Measurements from ENCODE around the gene MRPS27. TPM values are rescaled to one million over a fixed set of nuclear protein-coding genes. Genes with fewer than 3 reads are reported as not detected.
A peak's percentile ranks its signal among the peaks of the same experiment; 100 is the strongest.

Gene MRPS27
- total RNA-seq, result 28.2 TPM

- H3K27ac ChIP-seq, result peak within 1 kb of the TSS; percentile 72 to 76
- H3K27me3 ChIP-seq, result no peaks in the 10 kb centered on the region
- H3K4me3 ChIP-seq, result peak within 1 kb of the TSS; percentile 84 to 86
- peaks cover 13 to 21% of the 10 kb centered on the region in 2 donors for H3K36me3 ChIP-seq
- DNase-seq (ENCODE audit: low spot score in 2 of 2), result peak; percentile 87 to 97
- H3K4me1 ChIP-seq, result peaks cover 0 to 15% of the 10 kb centered on the region in 2 donors
- TF ChIP-seq CTCF (IDR thresholded peaks at IDR 0.05), result peak in 2 of 3 experiments; percentile 11 to 19
- H3K9me3 ChIP-seq, result no peaks in the 10 kb centered on the region
- intact Hi-C loops (cut with DNase I), result no loop called here
Measured at GRCh38 chr5:72319976-72320752, at the start of gene MRPS27, which contains the start of gene PTCD2. Gene MRPS27 (minus strand): TSS chr5:72320240. CDS start chr5:72320221, 19 bp downstream. Gene PTCD2 (plus strand): TSS chr5:72320373. CDS start chr5:72320383, 10 bp downstream.

- DNase-seq (ENCODE audit: low spot score in 2 of 2), result no peak
- Histone ChIP-seq H3K36me3 (no peaks in the 10 kb centered on the region), H3K4me1 (peaks cover 0 to 23% of the 10 kb centered on the region in 2 donors), H3K9me3 (no peaks in the 10 kb centered on the region), H3K27me3 (no peaks in the 10 kb centered on the region), H3K27ac (no peak overlapping the region), H3K4me3 (no peak overlapping the region)
- intact Hi-C loops (cut with DNase I), result loop anchor here (2.0 to 10.0 kb wide), 4 partner anchors 33 to 475 kb away; partner anchors contain the start of gene TNPO1
- no peak for TF ChIP-seq CTCF (IDR thresholded peaks at IDR 0.05)
Measured at GRCh38 chr5:72369711-72370110, 49.7 kb upstream of the MRPS27 start.

- no peak for DNase-seq (ENCODE audit: low spot score in 2 of 2)
- Histone ChIP-seq H3K9me3 (no peaks in the 10 kb centered on the region), H3K4me1 (peaks cover 0 to 23% of the 10 kb centered on the region in 2 donors), H3K36me3 (no peaks in the 10 kb centered on the region), H3K27me3 (no peaks in the 10 kb centered on the region), H3K4me3 (no peak overlapping the region), H3K27ac (peak overlapping the region in 1 of 2 donors; percentile 66)
- intact Hi-C loops (cut with DNase I), result loop anchor here (2.0 to 10.0 kb wide), 4 partner anchors 33 to 476 kb away; partner anchors contain the start of gene TNPO1
- TF ChIP-seq CTCF (IDR thresholded peaks at IDR 0.05), result no peak
Measured at GRCh38 chr5:72369301-72369700, 49.3 kb upstream of the MRPS27 start.

- Histone ChIP-seq H3K9me3 (no peaks in the 10 kb centered on the region), H3K36me3 (no peaks in the 10 kb centered on the region), H3K4me1 (peaks cover 0 to 23% of the 10 kb centered on the region in 2 donors), H3K27me3 (no peaks in the 10 kb centered on the region), H3K4me3 (no peak overlapping the region), H3K27ac (peak overlapping the region; percentile 3 to 66)
- no peak for DNase-seq (ENCODE audit: low spot score in 2 of 2)
- TF ChIP-seq CTCF (IDR thresholded peaks at IDR 0.05), result no peak
- intact Hi-C loops (cut with DNase I), result loop anchor here (2.0 to 10.0 kb wide), 4 partner anchors 34 to 477 kb away; partner anchors contain the start of gene TNPO1
Measured at GRCh38 chr5:72368271-72368670, 48.2 kb upstream of the MRPS27 start.

- intact Hi-C loops (cut with DNase I), result loop anchor here (1.0 to 10.0 kb wide), 4 partner anchors 36 to 478 kb away; partner anchors contain the start of gene TNPO1
- peak in 1 of 2 donors; percentile 90 for DNase-seq (ENCODE audit: low spot score in 2 of 2)
- peak overlapping the region in 1 of 2 donors; percentile 10 for H3K27ac ChIP-seq
Measured at GRCh38 chr5:72366324-72366976, 46.4 kb upstream of the MRPS27 start.

More at GRCh38 chr5:72366324-72366976, 46.4 kb upstream of the MRPS27 start:
- Histone ChIP-seq H3K9me3 (no peaks in the 10 kb centered on the region), H3K4me1 (peaks cover 0 to 23% of the 10 kb centered on the region in 2 donors), H3K36me3 (peaks cover 0 to 12% of the 10 kb centered on the region in 2 donors), H3K4me3 (no peak overlapping the region), H3K27me3 (no peaks in the 10 kb centered on the region)
- TF ChIP-seq CTCF (IDR thresholded peaks at IDR 0.05), result peak; percentile 77 to 86 (median 82)

Data from ascending aorta (tissue), 2 donors.